ENCODE results near the gene MPO. TPM values are rescaled to one million over a fixed set of nuclear protein-coding genes. Genes with fewer than 3 reads are reported as not detected.

MPO gene
- total RNA-seq, 1 experiment from 2014 or later = not detected

- H3K27me3 ChIP-seq (ENCODE audit: insufficient read depth, low read length) = no peaks in the 10 kb centered on the region
- H4K20me1 ChIP-seq (ENCODE audit: insufficient read depth) = no peaks in the 10 kb centered on the region
- no peak overlapping the region for H2AFZ ChIP-seq (ENCODE audit: low read depth, low read length, poor library complexity, severe bottlenecking)
- no peaks in the 10 kb centered on the region for H3K9me2 ChIP-seq (ENCODE audit: insufficient read depth)
- no peak for DNase-seq (ENCODE audit: low read depth, low spot score)
- ATAC-seq = no peak
- ChIA-PET POLR2A (interaction anchor here (1.2 to 2.2 kb wide), 5 partner anchors 28 to 342 kb away, joined by 3 to 18 read pairs (median 5); partner anchors contain the start of gene RNF43), CTCF (interaction anchor here (0.6 to 7.6 kb wide), 20 partner anchors 8 to 225 kb away, joined by 3 to 124 read pairs (median 8); partner anchors contain the start of genes MTMR4, RNF43, SUPT4H1 and TSPOAP1), RAD21 (ENCODE audit: low non-redundant PET in 1 of 2, low total read pairs in 2 of 2, uncharacterized antibody in 2 of 2, unreplicated experiment in 2 of 2) (interaction anchor here (1.4 to 1.6 kb wide), 4 partner anchors 101 to 132 kb away, joined by 10 to 29 read pairs (median 22); partner anchors contain the start of gene RNF43 (in 1 of the 2))
- H3K9me3 ChIP-seq (ENCODE audit: control insufficient read depth in 1 of 2, insufficient read depth in 1 of 2, low read depth in 1 of 2, low read length in 2 of 2) = no peaks in the 10 kb centered on the region
- no peaks in the 10 kb centered on the region for H3K79me2 ChIP-seq (ENCODE audit: insufficient read depth, low read length)
- H3K36me3 ChIP-seq (ENCODE audit: control insufficient read depth in 1 of 2, insufficient read depth in 2 of 2, low read length in 2 of 2) = no peaks in the 10 kb centered on the region
- no TSS peak for BruUV-seq (replicated peaks)
- no peak overlapping the region for H3K4me2 ChIP-seq (ENCODE audit: low read length)
- H3K9ac ChIP-seq (ENCODE audit: low read length) = no peak overlapping the region
- H3K4me1 ChIP-seq (ENCODE audit: control insufficient read depth in 1 of 2, insufficient read depth in 2 of 2, low read length in 2 of 2) = peaks cover 8 to 14% of the 10 kb centered on the region in 2 experiments; a peak in 3 of 4 replicates
- H3K4me3 ChIP-seq (replicated peaks in 1 of 2; ENCODE audit: low read depth in 1 of 2, low read length in 2 of 2) = no peak overlapping the region
- intact Hi-C loops (cut with micrococcal nuclease) = loop anchor here (5.0 to 10.0 kb wide), 2 partner anchors 201 to 688 kb away; no protein-coding TSS in a partner anchor
- H3K27ac ChIP-seq (ENCODE audit: low read depth, low read length) = no peak overlapping the region
- TF ChIP-seq ELF1 (IDR thresholded peaks at IDR 0.05; ENCODE audit: borderline replicate concordance, low read depth) (no peak), CEBPB (IDR thresholded peaks at IDR 0.05; ENCODE audit: low read depth) (no peak), POLR2A (IDR thresholded peaks at IDR 0.05; ENCODE audit: borderline replicate concordance, extremely low read depth, insufficient read depth, insufficient read length) (no peak), POLR2AphosphoS5 (IDR thresholded peaks at IDR 0.05; ENCODE audit: low read depth, low read length) (no peak), TCF7L2 (IDR thresholded peaks at IDR 0.05; ENCODE audit: borderline replicate concordance, extremely low read depth, insufficient read depth, insufficient read length) (no peak), SRF (IDR thresholded peaks at IDR 0.05; ENCODE audit: low read depth) (no peak), CBX3 (IDR thresholded peaks at IDR 0.05; ENCODE audit: low read depth) (no peak), CTCF (IDR thresholded peaks at IDR 0.05 in 2 of 3, conservative IDR thresholded peaks at IDR 0.05 in 1 of 3; ENCODE audit: borderline replicate concordance in 1 of 3, insufficient read depth in 1 of 3, low read depth in 2 of 3, low read length in 2 of 3) (no peak), EGR1 (IDR thresholded peaks at IDR 0.05; ENCODE audit: low read depth) (no peak), YY1 (IDR thresholded peaks at IDR 0.05; ENCODE audit: extremely low read depth, insufficient replicate concordance, low read depth, low read length) (no peak), RAD21 (IDR thresholded peaks at IDR 0.05; ENCODE audit: low read depth) (no peak), ATF3 (IDR thresholded peaks at IDR 0.05) (no peak), ZNF274 (IDR thresholded peaks at IDR 0.05; ENCODE audit: low read depth, low read length) (no peak), MAX (IDR thresholded peaks at IDR 0.05) (no peak), FOSL1 (IDR thresholded peaks at IDR 0.05; ENCODE audit: low read depth) (no peak), EZH2phosphoT487 (IDR thresholded peaks at IDR 0.05; ENCODE audit: borderline replicate concordance) (no peak), REST (IDR thresholded peaks at IDR 0.05; ENCODE audit: low read depth) (no peak), JUND (IDR thresholded peaks at IDR 0.05) (no peak)
These were observed 35.7 kb upstream of the MPO start for GRCh38 chr17:58316260-58316960.
